ENCODE measurements around the gene TTBK1. TPM values are rescaled to one million over a fixed set of nuclear protein-coding genes. Genes with fewer than 3 reads are reported as not detected.

Gene TTBK1
- total and polyA plus RNA-seq, 2 donors (not counting 1 experiment from before 2014, with no cell fraction given): under 0.01 TPM; not detected in 1

DNA sequence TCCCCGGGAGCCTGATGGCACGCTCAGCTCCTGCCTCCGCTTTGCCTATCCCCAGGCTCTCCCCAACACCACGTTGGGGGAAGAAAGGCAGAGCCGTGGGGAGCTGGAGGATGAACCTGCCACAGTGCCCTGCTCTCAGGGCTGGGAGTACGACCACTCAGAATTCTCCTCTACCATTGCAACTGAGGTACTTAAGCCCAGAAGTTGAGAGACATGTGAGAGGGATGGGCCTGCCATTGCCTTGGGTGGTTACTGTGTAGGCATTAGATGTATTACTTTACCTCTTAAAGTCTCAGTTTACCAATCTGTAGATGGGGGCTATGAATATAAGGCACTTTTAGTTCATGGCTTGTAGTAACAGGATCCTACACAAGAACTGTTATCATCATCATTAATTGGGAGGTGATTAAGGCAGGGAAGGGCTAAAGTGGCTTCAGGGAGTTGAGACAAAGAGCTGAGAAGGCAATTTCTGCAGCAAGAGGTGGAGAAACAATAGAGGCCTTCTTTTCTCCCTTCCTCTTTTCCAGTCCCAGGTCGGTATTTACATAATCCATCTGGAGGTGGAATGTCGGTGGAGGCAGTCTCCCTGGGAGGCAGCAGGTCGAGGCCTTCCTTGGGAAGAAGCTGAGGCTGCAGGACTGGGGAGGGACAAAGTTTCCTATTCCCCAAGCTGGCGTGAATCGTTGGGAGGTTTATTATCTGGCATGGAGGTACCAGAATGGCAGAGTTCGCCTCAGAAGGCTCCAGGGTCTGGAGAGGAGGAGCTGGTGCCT, 55.5 kb downstream of the TTBK1 start:
- Histone ChIP-seq H3K27ac (ENCODE audit: insufficient read depth, low read length) (no peak overlapping the region), H3K4me1 (ENCODE audit: control insufficient read depth, extremely low read depth, insufficient read depth, low read length) (no peaks in the 10 kb centered on the region), H3K36me3 (ENCODE audit: control insufficient read depth, insufficient read depth, low read length) (no peaks in the 10 kb centered on the region), H3K4me2 (ENCODE audit: extremely low read depth, insufficient read depth, low read length) (no peak overlapping the region), H3K4me3 (replicated peaks in 1 of 4; ENCODE audit: control extremely low read depth in 1 of 4, insufficient read depth in 1 of 4, low read depth in 3 of 4, low read length in 4 of 4) (no peak overlapping the region), H3K9ac (ENCODE audit: insufficient read depth, low read length) (no peak overlapping the region), H3K27me3 (ENCODE audit: control insufficient read depth, insufficient read depth, low read length) (peaks cover 24% of the 10 kb centered on the region), H3K9me3 (ENCODE audit: control insufficient read depth, insufficient read depth, low read depth, low read length) (no peaks in the 10 kb centered on the region), H4K20me1 (ENCODE audit: control insufficient read depth, extremely low read depth, insufficient read depth, low read length) (no peaks in the 10 kb centered on the region), H2AFZ (ENCODE audit: low read length) (no peak overlapping the region), H3K79me2 (ENCODE audit: control insufficient read depth, insufficient read depth, low read length) (no peaks in the 10 kb centered on the region)
- TF ChIP-seq EZH2 (IDR thresholded peaks at IDR 0.05; ENCODE audit: low read length, missing control alignments): no peak
- TF ChIP-seq, protein P1, sequence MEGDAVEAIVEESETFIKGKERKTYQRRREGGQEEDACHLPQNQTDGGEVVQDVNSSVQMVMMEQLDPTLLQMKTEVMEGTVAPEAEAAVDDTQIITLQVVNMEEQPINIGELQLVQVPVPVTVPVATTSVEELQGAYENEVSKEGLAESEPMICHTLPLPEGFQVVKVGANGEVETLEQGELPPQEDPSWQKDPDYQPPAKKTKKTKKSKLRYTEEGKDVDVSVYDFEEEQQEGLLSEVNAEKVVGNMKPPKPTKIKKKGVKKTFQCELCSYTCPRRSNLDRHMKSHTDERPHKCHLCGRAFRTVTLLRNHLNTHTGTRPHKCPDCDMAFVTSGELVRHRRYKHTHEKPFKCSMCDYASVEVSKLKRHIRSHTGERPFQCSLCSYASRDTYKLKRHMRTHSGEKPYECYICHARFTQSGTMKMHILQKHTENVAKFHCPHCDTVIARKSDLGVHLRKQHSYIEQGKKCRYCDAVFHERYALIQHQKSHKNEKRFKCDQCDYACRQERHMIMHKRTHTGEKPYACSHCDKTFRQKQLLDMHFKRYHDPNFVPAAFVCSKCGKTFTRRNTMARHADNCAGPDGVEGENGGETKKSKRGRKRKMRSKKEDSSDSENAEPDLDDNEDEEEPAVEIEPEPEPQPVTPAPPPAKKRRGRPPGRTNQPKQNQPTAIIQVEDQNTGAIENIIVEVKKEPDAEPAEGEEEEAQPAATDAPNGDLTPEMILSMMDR (conservative IDR thresholded peaks at IDR 0.05 in 1 of 2, IDR thresholded peaks at IDR 0.05 in 1 of 2; ENCODE audit: low read depth in 1 of 2, low read length in 2 of 2): no peak
- no peak for DNase-seq (ENCODE audit: low read depth in 2 of 2)

DNA sequence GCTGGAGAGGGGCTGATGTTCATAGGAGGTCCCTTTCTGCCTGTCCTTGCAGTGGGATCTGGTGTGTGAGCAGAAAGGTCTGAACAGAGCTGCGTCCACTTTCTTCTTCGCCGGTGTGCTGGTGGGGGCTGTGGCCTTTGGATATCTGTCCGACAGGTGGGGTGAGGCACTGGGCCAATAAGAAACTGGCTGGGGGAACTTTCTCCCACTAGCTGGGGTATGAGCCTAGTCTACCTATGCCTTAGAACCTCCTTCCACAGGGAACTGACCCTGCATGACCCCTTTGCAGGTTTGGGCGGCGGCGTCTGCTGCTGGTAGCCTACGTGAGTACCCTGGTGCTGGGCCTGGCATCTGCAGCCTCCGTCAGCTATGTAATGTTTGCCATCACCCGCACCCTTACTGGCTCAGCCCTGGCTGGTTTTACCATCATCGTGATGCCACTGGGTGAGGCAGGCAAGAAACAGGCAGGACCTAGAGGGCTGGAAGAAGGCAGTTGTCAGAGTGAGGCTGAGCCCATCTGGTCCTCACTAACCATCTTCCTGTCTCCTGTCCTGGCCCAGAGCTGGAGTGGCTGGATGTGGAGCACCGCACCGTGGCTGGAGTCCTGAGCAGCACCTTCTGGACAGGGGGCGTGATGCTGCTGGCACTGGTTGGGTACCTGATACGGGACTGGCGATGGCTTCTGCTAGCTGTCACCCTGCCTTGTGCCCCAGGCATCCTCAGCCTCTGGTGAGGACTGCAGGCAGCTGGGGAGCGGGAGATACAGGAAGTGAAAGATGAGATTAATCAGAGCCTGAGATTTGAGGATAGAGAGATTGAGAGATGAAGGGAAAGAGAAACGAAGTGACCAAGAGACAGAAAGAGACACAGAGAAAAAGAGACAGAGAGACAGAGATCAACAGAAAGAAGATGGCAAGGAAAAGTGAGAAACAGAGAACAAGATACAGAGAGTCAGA, 56.3 kb downstream of the TTBK1 start:
- Histone ChIP-seq H4K20me1 (ENCODE audit: control insufficient read depth, extremely low read depth, insufficient read depth, low read length) (no peaks in the 10 kb centered on the region), H3K9me3 (ENCODE audit: control insufficient read depth, insufficient read depth, low read depth, low read length) (no peaks in the 10 kb centered on the region), H3K4me1 (ENCODE audit: control insufficient read depth, extremely low read depth, insufficient read depth, low read length) (no peaks in the 10 kb centered on the region), H3K27me3 (ENCODE audit: control insufficient read depth, insufficient read depth, low read length) (peaks cover 24% of the 10 kb centered on the region), H2AFZ (ENCODE audit: low read length) (no peak overlapping the region), H3K36me3 (ENCODE audit: control insufficient read depth, insufficient read depth, low read length) (no peaks in the 10 kb centered on the region), H3K4me3 (replicated peaks in 1 of 4; ENCODE audit: control extremely low read depth in 1 of 4, insufficient read depth in 1 of 4, low read depth in 3 of 4, low read length in 4 of 4) (no peak overlapping the region), H3K4me2 (ENCODE audit: extremely low read depth, insufficient read depth, low read length) (no peak overlapping the region), H3K9ac (ENCODE audit: insufficient read depth, low read length) (no peak overlapping the region), H3K79me2 (ENCODE audit: control insufficient read depth, insufficient read depth, low read length) (no peaks in the 10 kb centered on the region), H3K27ac (ENCODE audit: insufficient read depth, low read length) (no peak overlapping the region)
- TF ChIP-seq, protein P1 (conservative IDR thresholded peaks at IDR 0.05 in 1 of 2, IDR thresholded peaks at IDR 0.05 in 1 of 2; ENCODE audit: low read depth in 1 of 2, low read length in 2 of 2): no peak
- TF ChIP-seq EZH2 (IDR thresholded peaks at IDR 0.05; ENCODE audit: low read length, missing control alignments): no peak
- no peak for DNase-seq (ENCODE audit: low read depth in 2 of 2)

Data from fibroblast of lung (primary cell).